Measurements from ENCODE around the gene ATP11B. TPM values are rescaled to one million over a fixed set of nuclear protein-coding genes. Genes with fewer than 3 reads are reported as not detected.

The ATP11B gene
- total and polyA plus RNA-seq, 2 experiments from 2014 or later = 5.8 to 24.7 TPM

DNA sequence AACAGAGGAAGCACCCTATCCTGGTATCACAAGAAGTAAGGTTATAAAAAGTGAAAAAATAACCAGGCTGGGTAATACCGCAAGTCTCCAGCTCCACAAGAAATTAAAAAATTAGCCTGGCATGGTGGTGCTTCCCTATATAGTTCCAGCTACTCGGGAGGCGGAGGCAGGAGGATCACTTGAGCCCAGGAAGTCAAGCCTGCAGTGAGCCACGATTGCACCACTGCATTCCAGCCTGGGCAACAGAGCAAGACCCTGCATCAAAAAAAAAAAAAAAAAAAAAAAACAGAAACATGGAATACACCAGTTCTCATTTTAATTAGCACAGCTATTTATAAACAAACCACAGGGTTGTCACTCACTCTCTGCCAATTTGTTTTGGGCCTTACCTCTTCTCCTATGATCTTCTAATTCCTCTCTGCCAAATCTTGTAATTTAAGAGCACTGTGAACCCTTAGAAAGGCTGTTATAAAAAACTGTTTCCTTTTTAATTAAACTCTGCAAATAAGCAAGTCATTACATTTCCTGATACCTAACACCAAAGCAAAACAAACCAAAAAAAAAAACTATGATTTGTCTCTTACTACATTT, 164.5 kb downstream of the ATP11B start:
- no peak for DNase-seq (ENCODE audit: low spot score)

More for the DNA sequence above, 164.5 kb downstream of the ATP11B start:
- Mint-ChIP-seq H3K4me3 (no peak overlapping the region), H3K9me3 (peaks cover 3% of the 10 kb centered on the region), H3K4me1 (peaks cover 16% of the 10 kb centered on the region), H3K27ac (no peak overlapping the region), H3K36me3 (ENCODE audit: low read depth) (peaks cover 52% of the 10 kb centered on the region), H3K27me3 (ENCODE audit: insufficient read depth, low read depth, poor library complexity) (no peaks in the 10 kb centered on the region)
- no peak overlapping the region for H3K27ac ChIP-seq (ENCODE audit: low read depth)
- no peaks in the 10 kb centered on the region for H4K20me1 ChIP-seq (replicated peaks; ENCODE audit: insufficient read depth)
- TF ChIP-seq, protein P1, sequence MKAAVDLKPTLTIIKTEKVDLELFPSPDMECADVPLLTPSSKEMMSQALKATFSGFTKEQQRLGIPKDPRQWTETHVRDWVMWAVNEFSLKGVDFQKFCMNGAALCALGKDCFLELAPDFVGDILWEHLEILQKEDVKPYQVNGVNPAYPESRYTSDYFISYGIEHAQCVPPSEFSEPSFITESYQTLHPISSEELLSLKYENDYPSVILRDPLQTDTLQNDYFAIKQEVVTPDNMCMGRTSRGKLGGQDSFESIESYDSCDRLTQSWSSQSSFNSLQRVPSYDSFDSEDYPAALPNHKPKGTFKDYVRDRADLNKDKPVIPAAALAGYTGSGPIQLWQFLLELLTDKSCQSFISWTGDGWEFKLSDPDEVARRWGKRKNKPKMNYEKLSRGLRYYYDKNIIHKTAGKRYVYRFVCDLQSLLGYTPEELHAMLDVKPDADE (IDR thresholded peaks at IDR 0.05) = no peak
- TF ChIP-seq, protein P2, sequence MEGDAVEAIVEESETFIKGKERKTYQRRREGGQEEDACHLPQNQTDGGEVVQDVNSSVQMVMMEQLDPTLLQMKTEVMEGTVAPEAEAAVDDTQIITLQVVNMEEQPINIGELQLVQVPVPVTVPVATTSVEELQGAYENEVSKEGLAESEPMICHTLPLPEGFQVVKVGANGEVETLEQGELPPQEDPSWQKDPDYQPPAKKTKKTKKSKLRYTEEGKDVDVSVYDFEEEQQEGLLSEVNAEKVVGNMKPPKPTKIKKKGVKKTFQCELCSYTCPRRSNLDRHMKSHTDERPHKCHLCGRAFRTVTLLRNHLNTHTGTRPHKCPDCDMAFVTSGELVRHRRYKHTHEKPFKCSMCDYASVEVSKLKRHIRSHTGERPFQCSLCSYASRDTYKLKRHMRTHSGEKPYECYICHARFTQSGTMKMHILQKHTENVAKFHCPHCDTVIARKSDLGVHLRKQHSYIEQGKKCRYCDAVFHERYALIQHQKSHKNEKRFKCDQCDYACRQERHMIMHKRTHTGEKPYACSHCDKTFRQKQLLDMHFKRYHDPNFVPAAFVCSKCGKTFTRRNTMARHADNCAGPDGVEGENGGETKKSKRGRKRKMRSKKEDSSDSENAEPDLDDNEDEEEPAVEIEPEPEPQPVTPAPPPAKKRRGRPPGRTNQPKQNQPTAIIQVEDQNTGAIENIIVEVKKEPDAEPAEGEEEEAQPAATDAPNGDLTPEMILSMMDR (conservative IDR thresholded peaks at IDR 0.05; ENCODE audit: low read depth in 2 of 2) = no peak
- TF ChIP-seq EZH2phosphoT487 (IDR thresholded peaks at IDR 0.05; ENCODE audit: unreplicated experiment) (no peak), JUNB (IDR thresholded peaks at IDR 0.05; ENCODE audit: unreplicated experiment) (no peak), CREB1 (CRISPR knock-in tag; IDR thresholded peaks at IDR 0.05; ENCODE audit: low read depth) (no peak), POLR2AphosphoS5 (IDR thresholded peaks at IDR 0.05; ENCODE audit: low read depth) (no peak), NANOG (IDR thresholded peaks at IDR 0.05; ENCODE audit: borderline replicate concordance) (no peak), STAT1 (IDR thresholded peaks at IDR 0.05; ENCODE audit: unreplicated experiment) (no peak), ZNF331 (CRISPR knock-in tag; IDR thresholded peaks at IDR 0.05; ENCODE audit: low read depth) (no peak), EZH2 (IDR thresholded peaks at IDR 0.05; ENCODE audit: low read depth, unreplicated experiment) (no peak), ZNF114 (CRISPR knock-in tag; IDR thresholded peaks at IDR 0.05) (no peak)
- TF ChIP-seq, protein P3, sequence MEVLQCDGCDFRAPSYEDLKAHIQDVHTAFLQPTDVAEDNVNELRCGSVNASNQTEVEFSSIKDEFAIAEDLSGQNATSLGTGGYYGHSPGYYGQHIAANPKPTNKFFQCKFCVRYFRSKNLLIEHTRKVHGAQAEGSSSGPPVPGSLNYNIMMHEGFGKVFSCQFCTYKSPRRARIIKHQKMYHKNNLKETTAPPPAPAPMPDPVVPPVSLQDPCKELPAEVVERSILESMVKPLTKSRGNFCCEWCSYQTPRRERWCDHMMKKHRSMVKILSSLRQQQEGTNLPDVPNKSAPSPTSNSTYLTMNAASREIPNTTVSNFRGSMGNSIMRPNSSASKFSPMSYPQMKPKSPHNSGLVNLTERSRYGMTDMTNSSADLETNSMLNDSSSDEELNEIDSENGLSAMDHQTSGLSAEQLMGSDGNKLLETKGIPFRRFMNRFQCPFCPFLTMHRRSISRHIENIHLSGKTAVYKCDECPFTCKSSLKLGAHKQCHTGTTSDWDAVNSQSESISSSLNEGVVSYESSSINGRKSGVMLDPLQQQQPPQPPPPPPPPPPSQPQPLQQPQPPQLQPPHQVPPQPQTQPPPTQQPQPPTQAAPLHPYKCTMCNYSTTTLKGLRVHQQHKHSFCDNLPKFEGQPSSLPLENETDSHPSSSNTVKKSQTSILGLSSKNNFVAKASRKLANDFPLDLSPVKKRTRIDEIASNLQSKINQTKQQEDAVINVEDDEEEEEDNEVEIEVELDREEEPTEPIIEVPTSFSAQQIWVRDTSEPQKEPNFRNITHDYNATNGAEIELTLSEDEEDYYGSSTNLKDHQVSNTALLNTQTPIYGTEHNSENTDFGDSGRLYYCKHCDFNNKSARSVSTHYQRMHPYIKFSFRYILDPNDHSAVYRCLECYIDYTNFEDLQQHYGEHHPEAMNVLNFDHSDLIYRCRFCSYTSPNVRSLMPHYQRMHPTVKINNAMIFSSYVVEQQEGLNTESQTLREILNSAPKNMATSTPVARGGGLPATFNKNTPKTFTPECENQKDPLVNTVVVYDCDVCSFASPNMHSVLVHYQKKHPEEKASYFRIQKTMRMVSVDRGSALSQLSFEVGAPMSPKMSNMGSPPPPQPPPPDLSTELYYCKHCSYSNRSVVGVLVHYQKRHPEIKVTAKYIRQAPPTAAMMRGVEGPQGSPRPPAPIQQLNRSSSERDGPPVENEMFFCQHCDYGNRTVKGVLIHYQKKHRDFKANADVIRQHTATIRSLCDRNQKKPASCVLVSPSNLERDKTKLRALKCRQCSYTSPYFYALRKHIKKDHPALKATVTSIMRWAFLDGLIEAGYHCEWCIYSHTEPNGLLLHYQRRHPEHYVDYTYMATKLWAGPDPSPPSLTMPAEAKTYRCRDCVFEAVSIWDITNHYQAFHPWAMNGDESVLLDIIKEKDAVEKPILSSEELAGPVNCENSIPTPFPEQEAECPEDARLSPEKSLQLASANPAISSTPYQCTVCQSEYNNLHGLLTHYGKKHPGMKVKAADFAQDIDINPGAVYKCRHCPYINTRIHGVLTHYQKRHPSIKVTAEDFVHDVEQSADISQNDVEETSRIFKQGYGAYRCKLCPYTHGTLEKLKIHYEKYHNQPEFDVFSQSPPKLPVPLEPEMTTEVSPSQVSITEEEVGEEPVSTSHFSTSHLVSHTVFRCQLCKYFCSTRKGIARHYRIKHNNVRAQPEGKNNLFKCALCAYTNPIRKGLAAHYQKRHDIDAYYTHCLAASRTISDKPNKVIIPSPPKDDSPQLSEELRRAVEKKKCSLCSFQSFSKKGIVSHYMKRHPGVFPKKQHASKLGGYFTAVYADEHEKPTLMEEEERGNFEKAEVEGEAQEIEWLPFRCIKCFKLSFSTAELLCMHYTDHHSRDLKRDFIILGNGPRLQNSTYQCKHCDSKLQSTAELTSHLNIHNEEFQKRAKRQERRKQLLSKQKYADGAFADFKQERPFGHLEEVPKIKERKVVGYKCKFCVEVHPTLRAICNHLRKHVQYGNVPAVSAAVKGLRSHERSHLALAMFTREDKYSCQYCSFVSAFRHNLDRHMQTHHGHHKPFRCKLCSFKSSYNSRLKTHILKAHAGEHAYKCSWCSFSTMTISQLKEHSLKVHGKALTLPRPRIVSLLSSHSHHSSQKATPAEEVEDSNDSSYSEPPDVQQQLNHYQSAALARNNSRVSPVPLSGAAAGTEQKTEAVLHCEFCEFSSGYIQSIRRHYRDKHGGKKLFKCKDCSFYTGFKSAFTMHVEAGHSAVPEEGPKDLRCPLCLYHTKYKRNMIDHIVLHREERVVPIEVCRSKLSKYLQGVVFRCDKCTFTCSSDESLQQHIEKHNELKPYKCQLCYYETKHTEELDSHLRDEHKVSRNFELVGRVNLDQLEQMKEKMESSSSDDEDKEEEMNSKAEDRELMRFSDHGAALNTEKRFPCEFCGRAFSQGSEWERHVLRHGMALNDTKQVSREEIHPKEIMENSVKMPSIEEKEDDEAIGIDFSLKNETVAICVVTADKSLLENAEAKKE (CRISPR knock-in tag; IDR thresholded peaks at IDR 0.05) = no peak
- TF ChIP-seq, protein P4, sequence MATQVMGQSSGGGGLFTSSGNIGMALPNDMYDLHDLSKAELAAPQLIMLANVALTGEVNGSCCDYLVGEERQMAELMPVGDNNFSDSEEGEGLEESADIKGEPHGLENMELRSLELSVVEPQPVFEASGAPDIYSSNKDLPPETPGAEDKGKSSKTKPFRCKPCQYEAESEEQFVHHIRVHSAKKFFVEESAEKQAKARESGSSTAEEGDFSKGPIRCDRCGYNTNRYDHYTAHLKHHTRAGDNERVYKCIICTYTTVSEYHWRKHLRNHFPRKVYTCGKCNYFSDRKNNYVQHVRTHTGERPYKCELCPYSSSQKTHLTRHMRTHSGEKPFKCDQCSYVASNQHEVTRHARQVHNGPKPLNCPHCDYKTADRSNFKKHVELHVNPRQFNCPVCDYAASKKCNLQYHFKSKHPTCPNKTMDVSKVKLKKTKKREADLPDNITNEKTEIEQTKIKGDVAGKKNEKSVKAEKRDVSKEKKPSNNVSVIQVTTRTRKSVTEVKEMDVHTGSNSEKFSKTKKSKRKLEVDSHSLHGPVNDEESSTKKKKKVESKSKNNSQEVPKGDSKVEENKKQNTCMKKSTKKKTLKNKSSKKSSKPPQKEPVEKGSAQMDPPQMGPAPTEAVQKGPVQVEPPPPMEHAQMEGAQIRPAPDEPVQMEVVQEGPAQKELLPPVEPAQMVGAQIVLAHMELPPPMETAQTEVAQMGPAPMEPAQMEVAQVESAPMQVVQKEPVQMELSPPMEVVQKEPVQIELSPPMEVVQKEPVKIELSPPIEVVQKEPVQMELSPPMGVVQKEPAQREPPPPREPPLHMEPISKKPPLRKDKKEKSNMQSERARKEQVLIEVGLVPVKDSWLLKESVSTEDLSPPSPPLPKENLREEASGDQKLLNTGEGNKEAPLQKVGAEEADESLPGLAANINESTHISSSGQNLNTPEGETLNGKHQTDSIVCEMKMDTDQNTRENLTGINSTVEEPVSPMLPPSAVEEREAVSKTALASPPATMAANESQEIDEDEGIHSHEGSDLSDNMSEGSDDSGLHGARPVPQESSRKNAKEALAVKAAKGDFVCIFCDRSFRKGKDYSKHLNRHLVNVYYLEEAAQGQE (IDR thresholded peaks at IDR 0.05; ENCODE audit: unreplicated experiment) = no peak
- no peak overlapping the region for H3K4me3 ChIP-seq
- no peak for ATAC-seq
- no peaks in the 10 kb centered on the region for H3F3A ChIP-seq (replicated peaks; ENCODE audit: low read depth)
- H3K9me2 ChIP-seq (ENCODE audit: insufficient read depth) = no peaks in the 10 kb centered on the region
- no peak overlapping the region for H2AFZ ChIP-seq
- peaks cover 11% of the 10 kb centered on the region for H3K36me3 ChIP-seq (ENCODE audit: insufficient read depth)
- no peak overlapping the region for H3K4me2 ChIP-seq
- H3K27me3 ChIP-seq (ENCODE audit: insufficient read depth) = no peaks in the 10 kb centered on the region
- H3K79me2 ChIP-seq (replicated peaks; ENCODE audit: insufficient read depth) = peaks cover 14% of the 10 kb centered on the region; the same call in 1 of the 2 replicates
- H3K4me1 ChIP-seq (ENCODE audit: insufficient read depth) = peaks cover 8% of the 10 kb centered on the region; the same call in 1 of the 2 replicates
